ENCODE data around the gene BRINP1.

BRINP1 gene

GRCh38 chr9:119349351-119349825 is 19.8 kb downstream of the BRINP1 start:
- in situ Hi-C loops (cut with MboI; ENCODE audit: low sequenced_read_pairs), result no loop called here

- in situ Hi-C loops (cut with MboI; ENCODE audit: low sequenced_read_pairs), result no loop called here
Observed at GRCh38 chr9:119343059-119343990, 25.9 kb downstream of the BRINP1 start.

- in situ Hi-C loops (cut with MboI; ENCODE audit: low sequenced_read_pairs), result no loop called here
Observed at GRCh38 chr9:119339056-119339455, 30.2 kb downstream of the BRINP1 start.

- in situ Hi-C loops (cut with MboI; ENCODE audit: low sequenced_read_pairs), result no loop called here
Observed at GRCh38 chr9:119337573-119337972, 31.7 kb downstream of the BRINP1 start.

- in situ Hi-C loops (cut with MboI; ENCODE audit: low sequenced_read_pairs), result no loop called here
Observed at GRCh38 chr9:119334745-119335144, 34.5 kb downstream of the BRINP1 start.

GRCh38 chr9:119333507-119334229 is 35.6 kb downstream of the BRINP1 start:
- in situ Hi-C loops (cut with MboI; ENCODE audit: low sequenced_read_pairs), result no loop called here

GRCh38 chr9:119332522-119332921 is 36.7 kb downstream of the BRINP1 start:
- in situ Hi-C loops (cut with MboI; ENCODE audit: low sequenced_read_pairs), result no loop called here

- in situ Hi-C loops (cut with MboI; ENCODE audit: low sequenced_read_pairs), result no loop called here
Observed at GRCh38 chr9:119322184-119322583, 47.1 kb downstream of the BRINP1 start.

GRCh38 chr9:119318371-119318770 is 50.9 kb downstream of the BRINP1 start:
- in situ Hi-C loops (cut with MboI; ENCODE audit: low sequenced_read_pairs), result no loop called here

- in situ Hi-C loops (cut with MboI; ENCODE audit: low sequenced_read_pairs), result no loop called here
Observed at GRCh38 chr9:119313846-119314245, 55.4 kb downstream of the BRINP1 start.

- in situ Hi-C loops (cut with MboI; ENCODE audit: low sequenced_read_pairs), result no loop called here
Observed at GRCh38 chr9:119310741-119311140, 58.5 kb downstream of the BRINP1 start.

- in situ Hi-C loops (cut with MboI; ENCODE audit: low sequenced_read_pairs), result no loop called here
Observed at GRCh38 chr9:119307471-119307870, 61.8 kb downstream of the BRINP1 start.

- in situ Hi-C loops (cut with MboI; ENCODE audit: low sequenced_read_pairs), result no loop called here
Observed at GRCh38 chr9:119304555-119304954, 64.7 kb downstream of the BRINP1 start.

GRCh38 chr9:119302988-119303698 is 66.1 kb downstream of the BRINP1 start:
- in situ Hi-C loops (cut with MboI; ENCODE audit: low sequenced_read_pairs), result no loop called here

- in situ Hi-C loops (cut with MboI; ENCODE audit: low sequenced_read_pairs), result no loop called here
Observed at GRCh38 chr9:119298076-119298853, 71.0 kb downstream of the BRINP1 start.

GRCh38 chr9:119291554-119291953 is 77.7 kb downstream of the BRINP1 start:
- in situ Hi-C loops (cut with MboI; ENCODE audit: low sequenced_read_pairs), result no loop called here

GRCh38 chr9:119289740-119290433 is 79.3 kb downstream of the BRINP1 start:
- in situ Hi-C loops (cut with MboI; ENCODE audit: low sequenced_read_pairs), result no loop called here

- in situ Hi-C loops (cut with MboI; ENCODE audit: low sequenced_read_pairs), result no loop called here
Observed at GRCh38 chr9:119284587-119285337, 84.5 kb downstream of the BRINP1 start.

- in situ Hi-C loops (cut with MboI; ENCODE audit: low sequenced_read_pairs), result no loop called here
Observed at GRCh38 chr9:119284118-119284517, 85.1 kb downstream of the BRINP1 start.

Measured in HL-60/S4 treated with phorbol 12-myristate 13-acetate at 8.2 ng/mL for 4 days and 3 days (cell line).